PFSK-1 (cell line): ENCODE data around the gene ATXN1.

Experiments
- FOXP2 ChIP-seq: optimal IDR thresholded peaks from 2 replicates; pipeline ENCODE3; 2011; ENCODE audit warnings: borderline replicate concordance, control low read depth, inconsistent platforms; ENCODE audit not compliant: insufficient read depth; ENCODE audit errors: extremely low read length, extremely low read depth
- POLR2AphosphoS5 ChIP-seq: IDR thresholded peaks from 2 replicates; pipeline ENCODE4 v1.6.1; 2012; ENCODE audit warnings: low read depth, mild to moderate bottlenecking, control low read depth, low read length, moderate library complexity
- REST ChIP-seq, 2 experiments: IDR thresholded peaks; 2 replicates each; pipeline versions ENCODE4 v1.6.1 to v1.8.0; 2011 to 2012; ENCODE audit warnings: low read depth in 2 of 2, low read length in 2 of 2, control low read depth in 1 of 2, inconsistent platforms in 1 of 2, mild to moderate bottlenecking in 1 of 2, moderate library complexity in 1 of 2; ENCODE audit not compliant: insufficient read depth in 1 of 2
- SIN3A ChIP-seq: IDR thresholded peaks from 2 replicates; pipeline ENCODE4 v1.6.1; 2012; ENCODE audit warnings: mild to moderate bottlenecking, low read length, moderate library complexity, borderline replicate concordance; ENCODE audit not compliant: insufficient read depth
- TAF1 ChIP-seq: IDR thresholded peaks from 2 replicates; pipeline ENCODE4 v1.6.1; 2012; ENCODE audit warnings: low read length, control low read depth, borderline replicate concordance; ENCODE audit not compliant: insufficient read depth

Gene ATXN1

GRCh38 chr6:16450821-16451220, 310.4 kb downstream of the ATXN1 start:
- TF ChIP-seq POLR2AphosphoS5 (no peak), FOXP2 (no peak), TAF1 (no peak), SIN3A (no peak)

GRCh38 chr6:16450285-16450684, 311.0 kb downstream of the ATXN1 start:
- TF ChIP-seq FOXP2 (no peak), REST (IDR thresholded peaks at IDR 0.05; ENCODE audit: insufficient read depth in 1 of 2, low read depth in 2 of 2, low read length in 2 of 2) (no peak), POLR2AphosphoS5 (no peak), TAF1 (no peak), SIN3A (no peak)

- no peak for TF ChIP-seq TAF1
- TF ChIP-seq FOXP2 = no peak
- TF ChIP-seq POLR2AphosphoS5 = no peak
- TF ChIP-seq SIN3A = no peak
- TF ChIP-seq REST (IDR thresholded peaks at IDR 0.05; ENCODE audit: insufficient read depth in 1 of 2, low read depth in 2 of 2, low read length in 2 of 2) = no peak
Observed at GRCh38 chr6:16446273-16446672, 315.0 kb downstream of the ATXN1 start.

- TF ChIP-seq SIN3A = no peak
- TF ChIP-seq FOXP2 = no peak
- no peak for TF ChIP-seq POLR2AphosphoS5
- no peak for TF ChIP-seq TAF1
- TF ChIP-seq REST (IDR thresholded peaks at IDR 0.05; ENCODE audit: insufficient read depth in 1 of 2, low read depth in 2 of 2, low read length in 2 of 2) = no peak
Observed at GRCh38 chr6:16442031-16442430, 319.2 kb downstream of the ATXN1 start.

GRCh38 chr6:16441262-16441661, 320.0 kb downstream of the ATXN1 start:
- TF ChIP-seq FOXP2 (no peak), POLR2AphosphoS5 (no peak), TAF1 (no peak), REST (IDR thresholded peaks at IDR 0.05; ENCODE audit: insufficient read depth in 1 of 2, low read depth in 2 of 2, low read length in 2 of 2) (no peak), SIN3A (no peak)
